Uterus (tissue), 4 donors: ENCODE results near the gene FBRSL1. TPM values are rescaled to one million over a fixed set of nuclear protein-coding genes. Genes with fewer than 3 reads are reported as not detected.

Experiments
- DNase-seq, 2 donors: peaks; one replicate each; pipeline ENCODE4 v3.0.0-alpha.2; 2019 to 2020
- H3K27ac ChIP-seq, 2 donors: fragments of 200-600 bp; sonication (generic); 1 replicate in 1 of 2; 2 replicates in 1 of 2; pipeline ENCODE4 v1.5.1; 2016 to 2018
- H3K27me3 ChIP-seq, 2 donors: fragments of 200-600 bp; sonication (generic); one replicate each; pipeline ENCODE4 v1.5.1; 2018 to 2019; ENCODE audit warnings: control low read depth in 1 of 2
- H3K36me3 ChIP-seq, 2 donors: fragments of 200-600 bp; sonication (generic); one replicate each; pipeline ENCODE4 v1.5.1; 2019; ENCODE audit warnings: control low read depth in 1 of 2
- H3K4me1 ChIP-seq, 2 donors: fragments of 200-600 bp; sonication (generic); one replicate each; pipeline ENCODE4 v1.5.1; 2018 to 2019; ENCODE audit warnings: control low read depth in 1 of 2
- H3K4me3 ChIP-seq, 2 donors: fragments of 200-600 bp; sonication (generic); 1 replicate in 1 of 2; 2 replicates in 1 of 2; pipeline ENCODE4 v1.5.1; 2018 to 2019; ENCODE audit warnings: mild to moderate bottlenecking in 1 of 2
- H3K9me3 ChIP-seq, 2 donors: fragments of 200-600 bp; sonication (generic); one replicate each; pipeline ENCODE4 v1.5.1; 2019; ENCODE audit warnings: control low read depth in 1 of 2
- CTCF ChIP-seq, 4 experiments: fragments of 200-600 bp in 2 of 4; fragments of 450-650 bp in 2 of 4; sonication (generic) in 2 of 4; IDR thresholded peaks; one replicate each; pipeline ENCODE4 v1.5.1; 2016 to 2019; ENCODE audit warnings: antibody characterized with exemption in 4 of 4, mild to moderate bottlenecking in 2 of 4, moderate library complexity in 1 of 4
- POLR2A ChIP-seq, 2 donors: fragments of 450-650 bp; IDR thresholded peaks; one replicate each; pipeline ENCODE4 v1.6.1; 2016; ENCODE audit warnings: antibody characterized with exemption in 2 of 2, mild to moderate bottlenecking in 1 of 2, moderate library complexity in 1 of 2
- intact Hi-C: fragments of 100-400 bp; cut with DNase I; formaldehyde crosslinking; loops from one replicate; pipeline ENCODE4 v1.15.1; 2023; ENCODE audit warnings: low total_unique reads
- total RNA-seq, 4 donors: library from RNA; depleted of rRNA in 3 of 4; stranded (reverse); fragments of >200 nt in 3 of 4; gene quantifications; one replicate each; pipeline versions ENCODE4 v1.1.0 to v1.2.4, GENCODE V29; 2014 to 2023
- donor health status: DM: yes; HTN: yes; CAD: no.

Gene FBRSL1
- total RNA-seq, 4 donors from 2014 or later = 2.9 to 59.1 (median 31.8) TPM

- Histone ChIP-seq H3K27ac (no peak overlapping the region), H3K36me3 (no peaks in the 10 kb centered on the region), H3K9me3 (no peaks in the 10 kb centered on the region), H3K4me3 (no peak overlapping the region), H3K4me1 (no peaks in the 10 kb centered on the region), H3K27me3 (no peaks in the 10 kb centered on the region)
- no peak for DNase-seq
- no peak for TF ChIP-seq CTCF (IDR thresholded peaks at IDR 0.05)
- TF ChIP-seq POLR2A (IDR thresholded peaks at IDR 0.05) = no peak
- intact Hi-C loops = no loop called here
These were observed 52.0 kb downstream of the FBRSL1 start for GRCh38 chr12:132541996-132542395.

- H3K4me1 ChIP-seq = no peaks in the 10 kb centered on the region
- H3K27ac ChIP-seq = no peak overlapping the region
- DNase-seq = no peak
- no peak for TF ChIP-seq POLR2A (IDR thresholded peaks at IDR 0.05)
- TF ChIP-seq CTCF (IDR thresholded peaks at IDR 0.05) = no peak
- H3K4me3 ChIP-seq = no peak overlapping the region
- H3K27me3 ChIP-seq = no peaks in the 10 kb centered on the region
- no peaks in the 10 kb centered on the region for H3K36me3 ChIP-seq
- intact Hi-C loops = no loop called here
- no peaks in the 10 kb centered on the region for H3K9me3 ChIP-seq
These were observed 52.7 kb downstream of the FBRSL1 start for GRCh38 chr12:132542661-132543060.

- H3K4me1 ChIP-seq = no peaks in the 10 kb centered on the region
- H3K27ac ChIP-seq = no peak overlapping the region
- H3K27me3 ChIP-seq = no peaks in the 10 kb centered on the region
- TF ChIP-seq CTCF (IDR thresholded peaks at IDR 0.05) (no peak), POLR2A (IDR thresholded peaks at IDR 0.05) (no peak)
- no peaks in the 10 kb centered on the region for H3K36me3 ChIP-seq
- H3K4me3 ChIP-seq = no peak overlapping the region
- DNase-seq = no peak
- intact Hi-C loops = no loop called here
- H3K9me3 ChIP-seq = no peaks in the 10 kb centered on the region
These were observed 53.5 kb downstream of the FBRSL1 start for GRCh38 chr12:132543298-132544079.

- Histone ChIP-seq H3K27ac (no peak overlapping the region), H3K4me3 (no peak overlapping the region), H3K4me1 (no peaks in the 10 kb centered on the region), H3K36me3 (no peaks in the 10 kb centered on the region), H3K27me3 (no peaks in the 10 kb centered on the region), H3K9me3 (no peaks in the 10 kb centered on the region)
- intact Hi-C loops = no loop called here
- no peak for DNase-seq
- no peak for TF ChIP-seq POLR2A (IDR thresholded peaks at IDR 0.05)
- TF ChIP-seq CTCF (IDR thresholded peaks at IDR 0.05) = no peak
These were observed 54.1 kb downstream of the FBRSL1 start for GRCh38 chr12:132544080-132544397.

- Histone ChIP-seq H3K4me1 (no peaks in the 10 kb centered on the region), H3K36me3 (no peaks in the 10 kb centered on the region), H3K4me3 (no peak overlapping the region), H3K27me3 (no peaks in the 10 kb centered on the region), H3K27ac (no peak overlapping the region), H3K9me3 (no peaks in the 10 kb centered on the region)
- intact Hi-C loops = no loop called here
- no peak for TF ChIP-seq POLR2A (IDR thresholded peaks at IDR 0.05)
- no peak for TF ChIP-seq CTCF (IDR thresholded peaks at IDR 0.05)
- DNase-seq = no peak
These were observed 54.5 kb downstream of the FBRSL1 start for GRCh38 chr12:132544498-132544897.
